Hematopoietic multipotent progenitor cell treated with erythropoietin and hydrocortisone succinate and interleukin-3 and kit ligand, for 6 days (in vitro differentiated cells): ENCODE results near the gene UBASH3B.
"Not testable (repeated sequence)": the region's sequence is repeated elsewhere in the genome, so short reads cannot be mapped to it uniquely, and the experiment has no call there.

Experiments used
- DNase-seq: peaks from one replicate; pipeline ENCODE4 v3.0.0-alpha.2; 2015

The UBASH3B gene

GRCh38 chr11:122820158-122820557 lies 164.6 kb downstream of the UBASH3B start:
- no peak for DNase-seq

- DNase-seq, result no peak
Measured at GRCh38 chr11:122821169-122821568, 165.6 kb downstream of the UBASH3B start.

- no peak for DNase-seq
Measured at GRCh38 chr11:122822241-122822640, 166.7 kb downstream of the UBASH3B start.

GRCh38 chr11:122823564-122823963 lies 168.0 kb downstream of the UBASH3B start:
- no peak for DNase-seq

- not testable (repeated sequence) for DNase-seq
Measured at GRCh38 chr11:122829371-122829770, 173.8 kb downstream of the UBASH3B start.

GRCh38 chr11:122832297-122832696 lies 176.8 kb downstream of the UBASH3B start:
- DNase-seq, result not testable (repeated sequence)

- DNase-seq, result peak; percentile 32
Measured at GRCh38 chr11:122832721-122833470, 177.4 kb downstream of the UBASH3B start.

- DNase-seq, result peak; percentile 23
Measured at GRCh38 chr11:122833846-122834464, 178.4 kb downstream of the UBASH3B start.

- DNase-seq, result no peak
Measured at GRCh38 chr11:122836916-122837315, 181.4 kb downstream of the UBASH3B start.

- no peak for DNase-seq
Measured at GRCh38 chr11:122837528-122838346, 182.2 kb downstream of the UBASH3B start.

GRCh38 chr11:122843281-122844141 lies 188.0 kb downstream of the UBASH3B start:
- DNase-seq, result no peak

GRCh38 chr11:122847466-122847865 lies 191.9 kb downstream of the UBASH3B start:
- DNase-seq, result no peak

GRCh38 chr11:122848186-122848585 lies 192.7 kb downstream of the UBASH3B start:
- DNase-seq, result no peak

GRCh38 chr11:122850076-122850631 lies 194.6 kb downstream of the UBASH3B start:
- peak; percentile 54 for DNase-seq

GRCh38 chr11:122851366-122851966 lies 195.9 kb downstream of the UBASH3B start:
- no peak for DNase-seq

- no peak for DNase-seq
Measured at GRCh38 chr11:122852074-122852795, 196.7 kb downstream of the UBASH3B start.

GRCh38 chr11:122852796-122853160 lies 197.3 kb downstream of the UBASH3B start:
- no peak for DNase-seq

- no peak for DNase-seq
Measured at GRCh38 chr11:122853261-122853660, 197.7 kb downstream of the UBASH3B start.

GRCh38 chr11:122853971-122854446 lies 198.5 kb downstream of the UBASH3B start:
- DNase-seq, result peak; percentile 81

GRCh38 chr11:122861631-122862030 lies 206.1 kb downstream of the UBASH3B start:
- no peak for DNase-seq

- DNase-seq, result no peak
Measured at GRCh38 chr11:122862091-122862490, 206.6 kb downstream of the UBASH3B start.
